HPDE6-E6E7 (cell line): ENCODE measurements around the gene STRIT1.

Source experiments
- DNase-seq: peaks from one replicate; pipeline ENCODE4 v3.0.0; 2011; ENCODE audit warnings: missing footprints; ENCODE audit errors: extremely low spot score

The STRIT1 gene

DNA sequence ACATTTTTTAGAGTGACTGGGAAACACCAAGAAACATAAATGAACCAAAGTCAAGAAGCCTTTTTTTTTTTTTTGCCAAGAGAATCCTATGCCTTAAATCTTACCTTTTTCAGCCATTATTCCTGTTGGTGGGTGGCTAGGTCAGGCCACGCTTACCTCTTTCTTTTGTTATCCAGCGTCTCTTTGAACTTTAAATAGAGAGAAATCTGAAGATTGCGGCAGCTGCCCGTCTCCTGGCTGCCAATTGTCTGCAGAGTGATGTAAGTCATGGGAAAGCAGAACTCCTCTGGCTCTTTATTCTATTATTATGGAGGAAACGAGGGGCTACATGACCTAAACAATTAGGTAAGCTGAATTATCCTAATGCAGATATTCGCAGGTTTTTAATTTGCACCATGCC is at the start of gene STRIT1:
TSS of gene STRIT1 (minus strand) at position 168 of the 400 bp plus-strand sequence.
- DNase-seq, result no peak

DNA sequence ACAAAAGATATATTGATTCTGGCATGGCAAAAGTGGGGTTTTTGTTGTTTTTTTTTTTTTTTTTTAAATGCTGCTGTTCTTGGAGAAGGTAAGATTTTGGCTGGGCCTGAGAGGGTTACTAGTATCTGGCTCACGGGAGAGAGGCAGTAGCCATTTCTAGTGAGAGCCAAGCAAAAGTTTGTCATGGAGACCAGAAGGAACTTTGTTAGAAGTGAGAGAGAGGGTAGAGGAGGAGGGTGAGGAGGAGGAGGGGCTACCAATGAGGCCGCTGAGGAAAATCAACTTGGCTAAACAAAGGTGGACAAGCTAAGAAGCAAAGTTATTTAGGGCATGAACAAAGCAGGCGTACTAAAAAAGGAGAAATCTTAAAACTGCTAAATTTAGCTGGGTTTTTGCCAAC is 48.9 kb upstream of the STRIT1 start:
- DNase-seq, result no peak

- no peak for DNase-seq
Measured at GRCh38 chr3:155339052-155339451, 45.6 kb upstream of the STRIT1 start.

GRCh38 chr3:155335724-155336354 is 42.4 kb upstream of the STRIT1 start:
- no peak for DNase-seq

DNA sequence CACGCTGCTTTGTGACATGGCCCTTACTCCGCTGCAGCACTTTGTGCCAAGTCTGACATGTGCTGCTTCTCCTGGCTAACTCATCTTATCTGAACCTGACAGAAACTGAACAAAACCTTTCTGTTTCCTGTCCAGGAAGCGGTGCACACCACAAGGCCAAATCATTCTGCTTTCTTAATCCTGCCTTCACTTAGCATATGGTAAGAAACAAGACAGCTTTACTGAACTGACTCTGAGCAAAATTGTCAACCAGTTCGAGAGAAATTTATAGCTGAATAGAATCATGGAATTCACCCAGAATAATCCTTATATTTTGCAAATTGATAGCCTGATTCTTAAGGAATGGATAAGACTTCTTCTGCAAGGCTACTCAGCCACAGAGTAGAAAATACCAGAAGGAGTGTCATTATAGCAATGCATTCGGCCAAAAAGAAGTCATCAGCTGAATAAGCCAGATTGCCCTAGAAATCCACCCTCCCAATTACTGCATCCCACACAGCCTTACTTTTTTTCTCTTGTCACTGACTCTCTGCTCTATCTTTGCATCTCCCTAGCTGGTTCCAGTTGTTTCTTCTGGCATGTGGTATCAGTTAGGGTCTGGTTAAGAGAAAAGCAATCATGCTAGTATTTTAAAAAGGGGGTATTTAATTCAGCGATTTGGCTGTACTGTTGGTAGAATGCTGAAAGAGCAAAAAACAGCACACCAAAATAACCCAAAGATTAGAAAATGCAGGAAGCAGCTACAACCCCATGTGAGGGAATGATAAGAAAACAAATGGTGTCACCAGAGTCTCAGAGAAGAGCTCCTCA is 41.6 kb upstream of the STRIT1 start:
- no peak for DNase-seq

- no peak for DNase-seq
Measured at GRCh38 chr3:155334215-155334913, 40.9 kb upstream of the STRIT1 start.

GRCh38 chr3:155332716-155333115 is 39.2 kb upstream of the STRIT1 start:
- DNase-seq, result no peak

- DNase-seq, result no peak
Measured at GRCh38 chr3:155331078-155331477, 37.6 kb upstream of the STRIT1 start.

- no peak for DNase-seq
Measured at GRCh38 chr3:155330370-155330769, 36.9 kb upstream of the STRIT1 start.

- no peak for DNase-seq
Measured at GRCh38 chr3:155329513-155330048, 36.1 kb upstream of the STRIT1 start.

DNA sequence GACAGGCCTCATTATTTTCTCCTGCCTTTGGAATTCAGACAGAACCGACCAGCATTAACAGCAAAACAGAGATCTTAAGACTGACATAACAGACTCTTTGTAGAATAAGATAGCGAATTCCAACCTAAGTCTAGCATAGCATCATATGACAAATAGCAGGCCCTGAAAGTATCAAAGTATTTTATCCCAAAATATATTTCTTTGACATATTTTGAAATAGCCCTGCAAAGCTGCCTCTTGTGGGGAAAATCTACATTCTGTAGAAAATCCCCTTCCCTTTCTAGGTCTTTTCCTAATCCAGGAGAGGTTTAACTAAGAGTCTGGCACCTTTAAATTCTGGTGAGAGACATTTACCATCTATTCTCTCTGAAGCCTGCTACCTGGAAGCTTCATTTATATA is 34.4 kb upstream of the STRIT1 start:
- no peak for DNase-seq

GRCh38 chr3:155327430-155327829 is 33.9 kb upstream of the STRIT1 start:
- no peak for DNase-seq

DNA sequence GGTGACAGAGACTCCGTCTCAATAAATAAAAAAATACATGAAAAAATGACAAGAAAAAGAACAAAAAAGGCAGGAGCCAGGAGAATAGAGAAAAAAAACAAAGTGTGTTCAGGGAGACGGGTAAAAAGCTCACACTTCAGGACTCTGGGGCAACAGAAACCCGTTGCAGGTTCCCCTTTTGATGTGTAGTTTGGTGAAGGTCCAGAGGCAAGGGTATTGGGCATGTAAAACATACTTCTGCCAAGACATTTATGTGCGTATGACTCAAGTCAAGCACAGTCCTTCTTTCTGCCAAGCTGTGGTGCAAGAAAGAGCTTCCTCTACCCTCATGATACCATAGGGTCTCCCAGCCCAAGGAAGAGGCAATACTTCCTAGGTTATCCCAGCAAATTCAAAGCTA is 33.4 kb upstream of the STRIT1 start:
- no peak for DNase-seq

DNA sequence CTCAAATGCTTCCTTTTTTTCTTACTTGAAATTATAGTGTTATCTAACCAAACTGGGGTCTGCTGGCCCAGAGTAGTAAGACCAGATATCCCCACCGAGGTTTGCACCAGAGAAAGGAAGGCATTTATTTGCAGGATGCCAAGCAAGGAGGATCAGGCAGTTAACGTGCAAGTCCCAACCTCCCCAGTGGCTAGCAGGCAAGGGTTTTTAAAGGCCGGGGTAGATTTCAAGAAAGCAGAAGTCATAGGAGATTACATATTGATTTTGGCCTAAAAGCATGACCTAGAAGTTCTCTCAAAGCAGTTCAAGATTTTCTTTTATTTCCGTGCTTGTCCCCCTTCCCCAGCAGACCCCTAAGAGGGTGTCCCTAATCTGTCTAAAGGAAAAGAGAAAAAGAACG is 32.8 kb upstream of the STRIT1 start:
- no peak for DNase-seq

GRCh38 chr3:155325263-155325835 is 31.9 kb upstream of the STRIT1 start:
- DNase-seq, result no peak

- peak; percentile 50 for DNase-seq
Measured at GRCh38 chr3:155323063-155323666, 29.7 kb upstream of the STRIT1 start.

GRCh38 chr3:155321418-155321817 is 27.9 kb upstream of the STRIT1 start:
- no peak for DNase-seq

DNA sequence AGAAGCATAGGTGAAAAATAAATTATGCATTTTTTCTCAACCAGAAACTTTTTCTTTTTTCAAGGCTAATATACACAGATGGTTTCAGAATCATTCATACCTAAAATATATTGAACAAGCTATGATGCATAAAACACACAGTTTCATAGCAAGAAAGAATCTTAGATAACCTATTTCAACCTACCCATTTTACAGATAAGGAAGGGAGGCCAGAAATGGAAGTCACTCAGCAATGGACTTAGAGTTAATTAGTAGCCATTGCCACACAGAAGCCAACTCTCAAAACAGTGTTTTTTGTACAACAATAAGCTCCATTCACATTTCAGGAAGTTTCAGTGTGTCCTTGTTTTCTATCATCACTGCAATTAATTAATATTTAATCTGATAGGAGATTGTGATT is 27.5 kb upstream of the STRIT1 start:
- DNase-seq, result no peak

DNA sequence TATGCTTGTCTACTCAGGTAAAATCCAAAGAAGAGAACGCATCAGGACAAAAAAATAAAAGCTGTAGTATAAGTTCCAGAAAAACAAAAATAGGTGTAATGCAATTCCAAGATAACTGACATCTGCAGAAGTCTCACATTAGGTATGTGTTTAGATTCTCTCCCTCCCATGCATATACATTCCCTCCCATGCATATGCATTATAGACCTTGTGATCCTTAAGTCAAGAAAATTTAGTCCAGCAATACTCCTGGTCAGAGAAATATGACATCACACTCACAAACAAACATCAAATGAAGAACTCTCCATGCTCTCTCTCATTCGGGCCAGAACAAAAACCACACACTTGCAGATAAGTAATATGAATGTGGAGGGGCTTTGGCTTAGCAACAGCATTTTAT is 25.3 kb upstream of the STRIT1 start:
- DNase-seq, result no peak

GRCh38 chr3:155317211-155317610 is 23.7 kb upstream of the STRIT1 start:
- DNase-seq, result no peak

GRCh38 chr3:155316426-155316825 is 22.9 kb upstream of the STRIT1 start:
- no peak for DNase-seq

GRCh38 chr3:155313916-155314315 is 20.4 kb upstream of the STRIT1 start:
- no peak for DNase-seq
